Medulla oblongata (tissue), 1 donor: ENCODE data around the gene USP11.
"Not testable (repeated sequence)": the region's sequence is repeated elsewhere in the genome, so short reads cannot be mapped to it uniquely, and the experiment has no call there.

Experiments used
- DNase-seq: peaks from one replicate; pipeline ENCODE4 v3.0.0-alpha.2; 2015; ENCODE audit errors: extremely low spot score

The USP11 gene

GRCh38 chrX:47245156-47245555 lies 12.3 kb downstream of the USP11 start:
- no peak for DNase-seq

DNA sequence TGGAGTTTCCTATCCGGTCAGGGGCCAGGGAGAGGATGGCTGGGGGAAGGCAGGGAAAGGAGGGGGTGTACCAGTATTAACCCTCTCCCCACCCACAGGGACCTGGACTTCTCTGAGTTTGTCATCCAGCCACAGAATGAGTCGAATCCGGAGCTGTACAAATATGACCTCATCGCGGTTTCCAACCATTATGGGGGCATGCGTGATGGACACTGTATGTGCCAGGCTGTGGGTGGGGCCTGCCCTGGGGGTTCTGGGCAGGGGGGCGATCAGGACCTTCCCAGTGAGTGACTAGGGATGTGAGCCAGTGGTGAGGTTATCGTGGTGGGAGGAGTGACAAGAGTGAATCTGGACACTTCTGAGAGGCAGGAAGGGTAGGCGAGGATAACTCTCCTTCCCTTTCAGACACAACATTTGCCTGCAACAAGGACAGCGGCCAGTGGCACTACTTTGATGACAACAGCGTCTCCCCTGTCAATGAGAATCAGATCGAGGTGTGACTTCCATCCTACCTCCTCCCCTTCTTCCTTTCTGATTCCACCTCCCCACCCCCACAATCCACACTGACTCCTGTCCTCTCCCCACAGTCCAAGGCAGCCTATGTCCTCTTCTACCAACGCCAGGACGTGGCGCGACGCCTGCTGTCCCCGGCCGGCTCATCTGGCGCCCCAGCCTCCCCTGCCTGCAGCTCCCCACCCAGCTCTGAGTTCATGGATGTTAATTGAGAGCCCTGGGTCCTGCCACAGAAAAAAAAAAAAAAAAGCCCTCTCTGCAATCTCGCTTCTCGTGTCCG lies 14.6 kb downstream of the USP11 start:
- no peak for DNase-seq

DNA sequence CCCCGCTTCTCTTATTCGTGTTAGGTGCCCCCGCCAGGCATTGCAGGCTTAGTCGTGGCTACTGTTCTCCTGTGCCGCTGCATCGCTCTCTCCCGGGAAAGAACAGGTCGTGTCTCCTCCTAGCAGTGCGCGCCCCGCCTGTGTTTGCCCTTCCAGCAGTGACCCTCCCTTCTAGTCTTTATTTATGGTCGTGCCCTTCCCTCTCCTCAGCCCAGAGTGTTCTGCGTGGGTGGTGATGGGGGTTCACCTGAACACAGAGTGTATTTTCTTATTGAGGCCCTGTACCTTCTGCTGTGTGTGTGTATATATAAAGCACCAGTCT lies 15.2 kb downstream of the USP11 start:
- DNase-seq, result no peak

GRCh38 chrX:47248576-47248975 lies 15.8 kb downstream of the USP11 start:
- no peak for DNase-seq

GRCh38 chrX:47250017-47250347 lies 17.2 kb downstream of the USP11 start:
- DNase-seq, result no peak

GRCh38 chrX:47257620-47258019 lies 24.8 kb downstream of the USP11 start:
- not testable (repeated sequence) for DNase-seq

DNA sequence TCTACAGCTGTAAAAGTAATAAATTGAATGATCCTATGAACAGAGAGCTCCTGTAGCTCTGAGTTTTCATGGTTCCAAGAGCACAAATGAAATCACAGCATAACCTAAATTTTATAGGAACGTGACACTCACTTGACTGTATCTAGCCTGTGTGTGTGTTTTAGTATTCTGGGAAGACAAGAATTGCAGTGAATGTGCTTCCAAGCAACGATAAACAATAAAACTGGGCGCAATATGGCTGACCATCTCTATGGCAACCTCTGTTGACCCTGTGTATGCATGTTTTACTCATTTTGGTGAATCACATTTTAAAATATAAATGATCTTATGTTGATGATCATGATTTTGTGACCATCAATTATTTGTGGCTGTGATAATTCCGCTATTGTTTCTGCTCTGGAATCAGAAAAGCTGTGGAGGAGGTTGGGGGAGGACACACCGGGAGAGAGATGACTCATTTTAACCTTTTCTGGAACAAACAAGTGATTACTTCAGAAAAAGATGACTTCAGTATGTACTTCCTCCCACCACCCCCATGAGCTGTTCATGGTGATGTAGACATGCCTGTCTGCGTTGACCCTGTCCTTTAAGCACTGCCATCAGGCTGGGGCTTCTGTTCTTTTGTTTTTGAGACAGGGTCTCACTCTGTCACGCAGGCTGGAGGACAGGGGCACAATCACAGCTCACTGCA lies 31.8 kb downstream of the USP11 start:
- no peak for DNase-seq

- DNase-seq, result no peak
These were observed 33.8 kb downstream of the USP11 start for GRCh38 chrX:47266643-47267042.

DNA sequence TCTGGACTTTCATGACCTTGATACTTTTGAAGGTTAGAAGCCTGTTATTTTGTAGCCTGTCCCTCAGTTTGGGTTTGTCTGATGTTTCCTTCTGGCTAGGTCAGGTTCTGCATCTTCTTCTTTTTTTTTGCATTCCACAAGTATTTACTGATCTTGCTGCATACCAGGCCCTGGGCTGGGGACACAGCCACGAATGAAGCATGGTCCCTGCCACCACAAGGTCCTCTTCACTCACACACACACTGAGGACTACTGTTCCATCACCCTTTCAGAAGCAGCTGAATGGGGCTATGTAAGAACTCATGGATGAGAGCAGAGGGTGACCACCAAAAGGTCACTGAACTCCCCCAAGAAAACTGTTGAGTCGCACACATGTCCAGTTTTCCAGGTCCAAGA lies 39.2 kb downstream of the USP11 start:
- no peak for DNase-seq

- no peak for DNase-seq
These were observed 40.4 kb downstream of the USP11 start for GRCh38 chrX:47273011-47273730.

- DNase-seq, result no peak
These were observed 45.9 kb downstream of the USP11 start for GRCh38 chrX:47278691-47279090.

DNA sequence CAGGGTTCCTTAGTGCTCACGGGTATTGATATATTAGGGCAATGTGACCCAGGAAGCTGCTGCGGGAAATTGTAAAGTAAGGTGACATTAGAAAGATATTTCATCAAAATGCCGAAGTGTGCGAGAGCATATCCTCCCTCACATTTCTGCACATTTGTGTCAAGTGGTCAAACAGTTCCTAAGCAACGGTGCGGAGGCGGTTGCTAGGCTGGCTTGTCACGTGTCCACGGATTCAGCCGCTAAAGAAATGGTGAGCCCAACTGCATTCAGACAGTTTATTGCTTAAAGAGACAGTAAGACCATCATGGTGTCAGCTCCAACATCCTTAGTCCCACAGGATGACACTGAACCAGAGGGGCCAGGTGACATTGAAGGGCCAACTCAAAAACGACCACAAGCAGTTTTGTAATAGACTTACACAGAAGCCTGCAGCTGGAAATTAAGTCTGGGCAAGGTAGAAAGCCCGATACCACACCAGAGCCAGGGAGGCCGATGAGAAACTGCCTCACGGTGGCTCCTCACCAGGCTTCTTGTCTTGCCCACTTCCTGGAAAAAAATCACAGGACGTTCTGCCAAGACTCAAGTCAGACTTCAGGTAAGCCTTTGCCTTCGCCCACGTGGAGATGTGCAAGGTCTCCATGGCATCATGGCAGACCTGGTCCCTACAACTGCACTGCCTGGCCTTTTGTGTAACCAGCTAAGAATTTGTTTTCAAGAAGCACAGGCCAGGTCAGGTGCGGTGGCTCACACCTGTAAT lies 50.4 kb downstream of the USP11 start:
- DNase-seq, result peak; percentile 10

DNA sequence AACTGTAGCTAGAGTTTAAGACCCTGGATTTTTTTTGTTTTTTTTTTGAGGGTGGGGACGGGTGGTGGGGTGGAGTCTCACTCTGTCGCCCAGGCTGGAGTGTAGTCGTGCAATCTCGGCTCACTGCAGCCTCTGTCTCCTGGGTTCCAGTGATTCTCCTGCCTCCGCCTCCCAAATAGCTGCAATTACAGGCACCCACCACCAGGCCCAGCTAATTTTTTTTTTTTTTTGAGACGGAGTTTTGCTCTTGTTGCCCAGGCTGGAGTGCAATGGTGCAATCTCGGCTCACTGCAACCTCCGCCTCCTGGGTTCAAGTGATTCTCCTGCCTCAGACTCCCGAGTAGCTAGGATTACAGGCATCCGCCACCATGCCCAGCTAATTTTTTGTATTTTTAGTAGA lies 51.8 kb downstream of the USP11 start:
- DNase-seq, result not testable (repeated sequence)

DNA sequence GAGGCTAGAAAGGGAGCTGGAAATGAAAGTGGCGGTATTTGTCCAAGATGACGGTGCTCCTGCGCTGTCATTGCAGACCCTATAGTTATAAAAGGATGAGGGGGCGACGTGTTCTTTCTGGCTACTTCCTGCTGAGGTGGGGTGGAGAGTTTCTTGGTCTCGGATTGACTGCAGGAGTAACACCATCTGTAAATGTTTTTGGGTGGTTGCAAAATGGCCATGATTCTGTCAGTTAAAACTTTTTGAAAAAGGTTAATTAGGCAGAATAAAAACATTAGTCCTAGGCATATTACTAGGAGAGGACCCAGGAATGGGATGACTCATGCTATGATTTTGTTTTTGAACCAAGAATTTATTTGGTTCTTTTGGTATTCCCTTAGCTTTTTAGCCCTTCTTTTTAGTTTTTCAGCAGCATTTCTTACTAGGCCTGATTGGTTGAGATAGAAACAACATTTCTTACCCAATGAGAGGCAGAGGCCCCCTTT lies 53.1 kb downstream of the USP11 start:
- no peak for DNase-seq

- no peak for DNase-seq
These were observed 60.3 kb downstream of the USP11 start for GRCh38 chrX:47293106-47293505.

GRCh38 chrX:47296766-47297365 lies 64.1 kb downstream of the USP11 start:
- DNase-seq, result no peak

DNA sequence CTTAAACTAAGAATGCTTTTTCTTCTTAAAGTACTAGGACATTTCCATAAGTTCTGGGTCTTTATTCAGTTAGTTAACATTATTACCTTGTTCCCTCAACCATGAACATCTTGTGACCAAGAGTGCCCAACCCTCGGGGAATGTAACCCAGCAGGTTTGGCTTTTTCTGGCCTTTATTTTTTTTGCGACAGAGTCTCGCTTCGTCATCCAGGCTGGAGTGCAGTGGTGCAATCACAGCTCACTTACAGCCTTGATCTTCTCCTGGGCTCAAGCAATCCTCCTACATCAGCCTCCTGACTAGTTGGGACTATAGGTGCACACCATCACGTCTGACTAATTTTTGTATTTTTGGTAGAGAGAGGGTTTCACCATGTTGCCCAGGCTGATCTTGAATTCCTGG lies 65.1 kb downstream of the USP11 start:
- no peak for DNase-seq
